HepG2 (cell line): Measurements from ENCODE around the gene CCDC18.

ENCODE experiments used
- HBP1 ChIP-seq: IDR thresholded peaks from 2 replicates; pipeline ENCODE4 v1.6.1; 2016; ENCODE audit warnings: low read depth, control low read depth
- HNF4G ChIP-seq, 2 experiments: sonication (generic) in 1 of 2; formaldehyde crosslinking in 1 of 2; IDR thresholded peaks; 2 replicates each; pipeline versions ENCODE4 v1.4.0 to v1.6.1; 2011 to 2020; ENCODE audit warnings: borderline replicate concordance in 2 of 2, low read depth in 2 of 2, mild to moderate bottlenecking in 2 of 2, low read length in 1 of 2, missing genetic modification reagents in 1 of 2, moderate library complexity in 1 of 2
- NCOA5 ChIP-seq: sonication (generic); formaldehyde crosslinking; IDR thresholded peaks from 2 replicates; pipeline ENCODE4 v1.4.0; 2020; ENCODE audit warnings: missing genetic modification reagents
- RFX5 ChIP-seq: IDR thresholded peaks from 2 replicates; pipeline ENCODE4 v1.6.1; 2011; ENCODE audit warnings: low read depth, low read length, improper control_type of control experiment
- YY1 ChIP-seq: IDR thresholded peaks from 2 replicates; pipeline ENCODE4 v1.6.1; 2011; ENCODE audit warnings: low read length, low read depth, moderate library complexity, mild to moderate bottlenecking; ENCODE audit not compliant: insufficient read depth, insufficient replicate concordance
- TF ChIP-seq, protein P1 (sequence below): sonication (generic); formaldehyde crosslinking; IDR thresholded peaks from 2 replicates; pipeline ENCODE4 v1.4.0; 2020; ENCODE audit warnings: mild to moderate bottlenecking, missing genetic modification reagents

GRCh38 chr1:93167006-93167405, 13.5 kb upstream of the CCDC18 start:
- TF ChIP-seq NCOA5 (CRISPR knock-in tag) (no peak), HBP1 (CRISPR knock-in tag) (no peak), HNF4G (IDR thresholded peaks at IDR 0.05; ENCODE audit: borderline replicate concordance, low read depth, low read length) (no peak), HNF4G (CRISPR knock-in tag; IDR thresholded peaks at IDR 0.05; ENCODE audit: borderline replicate concordance, low read depth) (no peak), YY1 (no peak), RFX5 (no peak)
- TF ChIP-seq, protein P1, sequence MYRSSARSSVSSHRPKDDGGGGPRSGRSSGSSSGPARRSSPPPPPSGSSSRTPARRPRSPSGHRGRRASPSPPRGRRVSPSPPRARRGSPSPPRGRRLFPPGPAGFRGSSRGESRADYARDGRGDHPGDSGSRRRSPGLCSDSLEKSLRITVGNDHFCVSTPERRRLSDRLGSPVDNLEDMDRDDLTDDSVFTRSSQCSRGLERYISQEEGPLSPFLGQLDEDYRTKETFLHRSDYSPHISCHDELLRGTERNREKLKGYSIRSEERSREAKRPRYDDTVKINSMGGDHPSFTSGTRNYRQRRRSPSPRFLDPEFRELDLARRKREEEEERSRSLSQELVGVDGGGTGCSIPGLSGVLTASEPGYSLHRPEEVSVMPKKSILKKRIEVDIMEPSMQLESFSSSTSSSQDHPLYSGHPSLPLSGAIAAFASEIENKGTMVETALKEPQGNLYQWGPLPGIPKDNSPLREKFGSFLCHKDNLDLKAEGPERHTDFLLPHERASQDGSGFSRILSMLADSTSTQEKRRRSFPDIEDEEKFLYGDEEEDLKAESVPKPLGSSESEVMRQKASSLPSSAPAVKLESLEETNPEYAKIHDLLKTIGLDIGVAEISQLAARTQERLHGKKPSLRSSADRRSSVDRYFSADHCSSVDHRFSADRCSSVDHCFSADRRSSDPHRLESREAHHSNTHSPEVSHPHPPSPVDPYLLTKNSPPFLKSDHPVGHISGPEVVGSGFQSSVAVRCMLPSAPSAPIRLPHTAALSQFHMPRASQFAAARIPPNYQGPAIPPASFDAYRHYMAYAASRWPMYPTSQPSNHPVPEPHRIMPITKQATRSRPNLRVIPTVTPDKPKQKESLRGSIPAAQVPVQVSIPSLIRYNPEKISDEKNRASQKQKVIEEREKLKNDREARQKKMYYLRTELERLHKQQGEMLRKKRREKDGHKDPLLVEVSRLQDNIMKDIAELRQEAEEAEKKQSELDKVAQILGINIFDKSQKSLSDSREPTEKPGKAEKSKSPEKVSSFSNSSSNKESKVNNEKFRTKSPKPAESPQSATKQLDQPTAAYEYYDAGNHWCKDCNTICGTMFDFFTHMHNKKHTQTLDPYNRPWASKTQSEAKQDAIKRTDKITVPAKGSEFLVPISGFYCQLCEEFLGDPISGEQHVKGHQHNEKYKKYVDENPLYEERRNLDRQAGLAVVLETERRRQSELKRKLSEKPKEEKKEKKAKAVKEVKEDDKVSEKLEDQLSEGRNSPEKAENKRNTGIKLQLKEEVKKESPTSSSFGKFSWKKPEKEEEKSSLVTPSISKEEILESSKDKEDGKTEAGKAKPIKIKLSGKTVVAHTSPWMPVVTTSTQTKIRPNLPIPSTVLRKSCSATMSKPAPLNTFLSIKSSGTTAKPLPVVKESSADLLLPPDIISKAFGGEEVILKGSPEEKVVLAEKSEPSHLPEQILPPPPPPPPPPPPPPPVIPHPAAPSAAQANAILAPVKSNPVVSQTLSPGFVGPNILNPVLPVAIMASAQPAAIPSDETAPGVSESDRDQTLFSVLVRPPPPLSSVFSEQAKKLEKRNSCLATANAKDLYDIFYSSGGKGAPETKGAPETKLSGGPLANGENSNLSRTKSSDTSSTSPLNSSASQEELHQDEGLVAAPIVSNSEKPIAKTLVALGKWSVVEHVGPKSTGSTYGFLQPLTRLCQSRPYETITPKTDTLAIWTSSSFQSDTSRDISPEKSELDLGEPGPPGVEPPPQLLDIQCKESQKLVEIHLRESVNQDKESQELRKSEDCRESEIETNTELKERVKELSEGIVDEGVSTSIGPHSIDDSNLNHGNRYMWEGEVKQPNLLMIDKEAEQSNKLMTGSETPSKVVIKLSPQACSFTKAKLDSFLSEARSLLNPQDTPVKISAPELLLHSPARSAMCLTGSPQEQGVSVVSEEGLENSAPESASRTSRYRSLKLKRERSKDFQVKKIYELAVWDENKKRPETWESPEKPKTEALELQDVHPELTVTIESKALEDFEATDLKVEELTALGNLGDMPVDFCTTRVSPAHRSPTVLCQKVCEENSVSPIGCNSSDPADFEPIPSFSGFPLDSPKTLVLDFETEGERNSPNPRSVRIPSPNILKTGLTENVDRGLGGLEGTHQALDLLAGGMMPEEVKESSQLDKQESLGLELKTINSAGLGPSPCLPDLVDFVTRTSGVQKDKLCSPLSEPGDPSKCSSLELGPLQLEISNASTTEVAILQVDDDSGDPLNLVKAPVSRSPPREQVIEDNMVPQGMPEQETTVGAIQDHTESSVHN (CRISPR knock-in tag), result no peak
